GM19238 (cell line): ENCODE results near the gene KIF19.
"Not testable (repeated sequence)": the region's sequence is repeated elsewhere in the genome, so short reads cannot be mapped to it uniquely, and the experiment has no call there.

Experiments
- DNase-seq: peaks from one replicate; pipeline ENCODE4 v3.0.0; 2011; ENCODE audit warnings: low spot score; ENCODE audit not compliant: insufficient read length

The KIF19 gene, protein sequence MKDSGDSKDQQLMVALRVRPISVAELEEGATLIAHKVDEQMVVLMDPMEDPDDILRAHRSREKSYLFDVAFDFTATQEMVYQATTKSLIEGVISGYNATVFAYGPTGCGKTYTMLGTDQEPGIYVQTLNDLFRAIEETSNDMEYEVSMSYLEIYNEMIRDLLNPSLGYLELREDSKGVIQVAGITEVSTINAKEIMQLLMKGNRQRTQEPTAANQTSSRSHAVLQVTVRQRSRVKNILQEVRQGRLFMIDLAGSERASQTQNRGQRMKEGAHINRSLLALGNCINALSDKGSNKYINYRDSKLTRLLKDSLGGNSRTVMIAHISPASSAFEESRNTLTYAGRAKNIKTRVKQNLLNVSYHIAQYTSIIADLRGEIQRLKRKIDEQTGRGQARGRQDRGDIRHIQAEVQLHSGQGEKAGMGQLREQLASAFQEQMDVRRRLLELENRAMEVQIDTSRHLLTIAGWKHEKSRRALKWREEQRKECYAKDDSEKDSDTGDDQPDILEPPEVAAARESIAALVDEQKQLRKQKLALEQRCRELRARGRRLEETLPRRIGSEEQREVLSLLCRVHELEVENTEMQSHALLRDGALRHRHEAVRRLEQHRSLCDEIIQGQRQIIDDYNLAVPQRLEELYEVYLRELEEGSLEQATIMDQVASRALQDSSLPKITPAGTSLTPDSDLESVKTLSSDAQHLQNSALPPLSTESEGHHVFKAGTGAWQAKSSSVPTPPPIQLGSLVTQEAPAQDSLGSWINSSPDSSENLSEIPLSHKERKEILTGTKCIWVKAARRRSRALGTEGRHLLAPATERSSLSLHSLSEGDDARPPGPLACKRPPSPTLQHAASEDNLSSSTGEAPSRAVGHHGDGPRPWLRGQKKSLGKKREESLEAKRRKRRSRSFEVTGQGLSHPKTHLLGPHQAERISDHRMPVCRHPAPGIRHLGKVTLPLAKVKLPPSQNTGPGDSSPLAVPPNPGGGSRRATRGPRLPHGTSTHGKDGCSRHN

DNA sequence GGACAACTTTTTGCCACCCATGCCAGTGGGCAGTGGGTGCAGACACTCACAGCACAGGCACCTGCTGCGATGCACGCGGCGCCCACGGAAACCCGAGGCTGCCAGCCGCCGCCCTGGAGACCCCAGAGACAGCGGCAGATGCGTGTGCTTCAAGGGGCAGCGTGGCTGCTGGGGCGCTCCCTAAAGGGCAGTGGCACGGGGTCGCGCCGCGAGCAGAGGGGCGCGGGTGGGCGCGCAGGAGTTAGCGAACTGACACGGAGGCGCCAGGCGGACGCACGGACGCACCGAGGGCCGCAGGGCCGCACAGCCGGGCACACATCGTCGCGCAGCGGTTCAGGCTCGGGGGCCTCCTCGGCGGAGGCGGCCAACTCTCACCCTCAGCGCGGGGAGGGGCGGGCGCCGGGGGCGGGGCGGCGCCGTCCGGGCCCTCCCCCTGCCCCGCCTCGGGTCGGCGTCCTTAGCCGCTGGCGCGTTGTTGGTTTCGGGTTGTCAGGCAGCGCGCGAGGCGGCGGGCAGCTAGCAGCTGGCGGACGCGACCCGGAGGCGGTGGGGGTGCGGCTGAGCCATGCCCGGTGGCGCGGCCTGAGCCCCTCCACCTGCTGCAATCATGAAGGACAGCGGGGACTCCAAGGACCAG lies at the start of gene KIF19:
TSS of gene KIF19 (plus strand) at position 484 of the 637 bp plus-strand sequence. CDS start at position 608, 124 bp downstream.
- peak; percentile 69 for DNase-seq

DNA sequence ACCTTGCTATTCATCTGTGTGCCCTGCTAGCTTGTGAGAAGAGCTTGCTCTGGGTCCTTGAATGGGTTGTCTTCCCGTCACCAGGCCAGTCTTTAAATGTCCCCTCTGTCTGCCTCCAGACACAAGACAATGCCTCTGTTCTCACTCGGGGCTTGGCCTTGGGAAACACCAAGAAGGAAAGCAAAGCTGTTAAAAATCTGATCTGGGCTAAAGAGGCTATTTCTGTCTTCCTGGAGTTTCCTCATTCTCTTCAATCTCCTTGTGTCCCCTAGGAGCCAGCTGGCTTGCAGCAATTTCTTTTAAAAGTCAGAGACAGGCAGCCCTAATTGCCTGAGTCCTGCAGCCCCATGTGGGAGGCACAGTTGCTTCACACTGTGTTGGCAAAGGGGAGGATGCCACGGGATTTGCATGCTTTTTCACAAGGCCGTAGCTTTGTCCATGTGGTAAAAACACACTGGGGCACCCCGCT lies 49.5 kb upstream of the KIF19 start:
- no peak for DNase-seq

- DNase-seq, result no peak
These were observed 48.1 kb upstream of the KIF19 start for GRCh38 chr17:74277935-74278334.

DNA sequence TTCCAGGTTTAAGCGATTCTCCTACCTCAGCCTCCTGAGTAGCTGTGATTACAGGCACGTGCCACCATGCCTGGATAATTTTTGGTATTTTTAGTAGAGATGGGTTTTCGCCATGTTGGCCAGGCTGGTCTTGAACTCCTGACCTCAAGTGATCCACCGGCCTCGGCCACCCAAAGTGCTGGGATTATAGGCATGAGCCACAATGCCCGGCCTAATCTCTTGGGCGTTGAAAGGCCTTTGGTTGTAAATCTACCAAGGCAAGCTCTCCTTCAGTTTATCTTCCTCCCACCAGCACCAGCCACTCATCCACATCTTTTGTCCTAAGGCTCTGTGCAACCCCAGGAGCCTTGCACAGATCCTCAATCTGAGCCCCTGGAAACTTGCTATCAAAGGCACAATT lies 46.4 kb upstream of the KIF19 start:
- DNase-seq, result not testable (repeated sequence)

GRCh38 chr17:74280093-74280513 lies 45.9 kb upstream of the KIF19 start:
- peak; percentile 54 for DNase-seq

DNA sequence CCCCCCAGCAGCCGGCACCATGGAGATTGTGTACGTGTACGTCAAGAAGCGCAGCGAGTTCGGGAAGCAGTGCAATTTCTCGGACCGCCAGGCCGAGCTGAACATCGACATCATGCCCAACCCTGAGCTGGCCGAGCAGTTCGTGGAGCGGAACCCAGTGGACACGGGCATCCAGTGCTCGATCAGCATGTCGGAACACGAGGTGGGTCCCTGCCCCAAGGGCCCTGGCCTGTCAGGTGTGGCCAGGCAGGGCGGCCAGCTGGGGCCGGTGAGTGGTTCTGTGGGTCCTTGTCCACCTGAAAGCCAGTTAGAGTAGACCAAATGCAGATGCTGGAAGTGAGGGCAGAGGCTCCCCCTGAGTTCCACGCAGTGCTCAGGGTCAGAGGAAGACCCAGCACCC lies 44.2 kb upstream of the KIF19 start:
- DNase-seq, result no peak

- DNase-seq, result not testable (repeated sequence)
These were observed 43.8 kb upstream of the KIF19 start for GRCh38 chr17:74282274-74282586.

DNA sequence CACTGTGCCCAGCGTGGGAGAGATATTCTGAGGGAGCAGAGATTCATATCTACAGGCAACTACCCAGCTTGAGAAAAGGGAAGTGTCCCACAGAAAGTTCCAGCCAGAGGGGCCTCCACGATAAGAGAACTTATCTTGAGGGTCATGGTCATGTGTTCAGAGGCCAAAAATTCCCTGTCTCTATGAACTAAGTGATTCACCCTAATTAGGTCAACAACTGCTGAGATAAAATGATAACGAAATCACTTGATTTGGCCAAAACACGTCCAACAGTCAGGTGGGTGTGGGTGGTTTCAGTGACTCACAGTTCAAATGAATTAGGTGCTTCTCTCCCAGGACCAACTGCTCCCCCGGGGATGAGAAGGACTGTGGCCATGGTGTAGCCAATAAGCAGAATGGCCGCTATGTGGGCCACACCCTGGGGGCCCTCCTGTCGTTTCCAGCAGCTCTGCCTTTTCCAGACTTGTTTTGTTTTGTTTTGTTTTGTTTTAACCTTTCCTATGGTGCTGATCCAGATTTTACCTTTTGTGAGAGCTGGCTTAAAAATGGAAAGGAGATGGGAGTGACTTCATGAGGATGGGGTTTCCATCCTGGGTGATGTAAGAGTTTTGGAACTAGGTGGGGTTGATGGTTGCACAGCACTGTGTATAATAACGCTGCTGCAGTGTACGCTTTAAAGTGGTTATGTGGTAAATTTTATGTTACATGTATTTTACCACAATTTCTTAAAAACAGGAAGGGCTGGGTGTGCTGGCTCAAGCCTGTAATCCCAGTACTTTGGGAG lies 43.2 kb upstream of the KIF19 start:
- no peak for DNase-seq

DNA sequence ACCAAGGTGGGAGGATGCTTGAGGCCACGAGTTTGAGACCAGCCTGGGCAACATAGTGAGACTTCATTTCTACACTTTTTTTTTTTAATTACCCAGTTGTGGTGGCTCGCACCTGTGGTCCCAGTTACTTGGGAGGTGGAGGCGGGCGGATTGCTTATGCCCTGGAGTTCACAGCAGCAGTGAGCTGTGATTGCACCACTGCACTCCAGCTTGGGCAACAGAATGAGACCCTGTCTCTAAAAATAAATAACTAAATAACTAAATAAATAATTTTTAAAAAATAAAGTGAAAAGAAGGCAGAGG lies 42.7 kb upstream of the KIF19 start:
- DNase-seq, result no peak

DNA sequence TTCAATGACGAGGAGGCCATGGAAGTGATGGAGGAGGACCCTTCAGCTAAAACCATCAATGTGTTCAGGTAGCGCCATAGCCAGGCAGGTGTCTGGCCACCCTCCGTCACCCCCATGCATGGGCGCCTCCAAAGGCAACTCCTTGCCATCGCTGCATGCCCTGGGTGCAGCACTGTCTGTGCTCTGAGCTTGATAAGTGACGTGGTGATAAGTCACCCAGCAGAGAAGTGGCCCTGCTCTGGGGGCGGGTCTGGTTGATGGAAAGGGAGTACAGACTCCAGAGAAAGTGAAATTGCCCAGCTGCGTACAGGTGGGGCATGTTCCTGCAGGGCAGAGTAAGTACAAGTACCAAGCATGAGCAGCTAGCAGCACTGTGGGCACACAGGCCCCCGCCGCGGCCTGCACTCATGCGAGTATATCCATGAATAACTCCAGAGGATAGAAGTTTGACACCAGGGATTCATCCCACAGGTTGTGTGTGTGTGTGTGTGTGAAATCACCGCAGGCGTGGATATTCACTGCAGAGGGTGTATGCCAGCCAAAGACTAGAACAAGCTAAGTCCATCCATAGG lies 38.9 kb upstream of the KIF19 start:
- DNase-seq, result no peak

DNA sequence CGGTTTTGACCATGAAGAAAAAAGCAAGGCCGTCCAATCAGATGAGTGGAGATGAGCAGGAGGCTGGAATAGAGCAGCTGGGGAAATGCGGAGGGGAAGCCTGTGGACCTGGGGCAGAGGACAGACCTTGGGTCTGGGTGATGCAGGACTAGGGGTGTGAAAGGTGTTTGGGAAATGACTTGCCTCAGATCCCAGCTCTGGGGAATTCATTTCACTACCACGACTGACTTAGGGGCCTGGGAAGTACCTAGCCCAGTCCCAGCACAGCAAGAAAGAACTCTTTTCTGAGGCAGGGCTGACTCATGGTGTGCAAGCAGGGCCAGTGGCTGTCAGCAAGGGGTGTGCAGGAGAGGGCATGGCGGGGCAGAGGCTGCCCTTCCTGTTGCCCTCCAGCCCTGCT lies 37.2 kb upstream of the KIF19 start:
- DNase-seq, result no peak

DNA sequence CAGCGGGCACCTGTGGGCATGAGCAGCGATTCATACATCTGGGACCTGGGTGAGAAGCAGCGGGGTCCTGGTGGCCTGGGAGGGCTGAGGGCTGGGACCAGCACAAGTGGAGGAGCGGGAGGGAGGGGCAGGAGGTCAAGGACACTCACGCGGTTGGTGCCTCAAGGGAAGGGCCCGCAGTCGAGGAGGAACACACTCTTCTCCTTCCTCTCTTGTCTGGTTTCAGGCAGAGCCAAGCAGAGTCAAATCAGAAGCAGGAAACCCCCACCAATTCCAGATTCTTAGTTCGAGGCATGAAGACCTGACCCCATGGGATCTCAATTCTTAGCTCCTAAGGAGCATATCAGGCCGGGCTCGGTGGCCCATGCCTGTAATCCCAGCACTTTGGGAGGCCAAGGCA lies 36.3 kb upstream of the KIF19 start:
- DNase-seq, result no peak

DNA sequence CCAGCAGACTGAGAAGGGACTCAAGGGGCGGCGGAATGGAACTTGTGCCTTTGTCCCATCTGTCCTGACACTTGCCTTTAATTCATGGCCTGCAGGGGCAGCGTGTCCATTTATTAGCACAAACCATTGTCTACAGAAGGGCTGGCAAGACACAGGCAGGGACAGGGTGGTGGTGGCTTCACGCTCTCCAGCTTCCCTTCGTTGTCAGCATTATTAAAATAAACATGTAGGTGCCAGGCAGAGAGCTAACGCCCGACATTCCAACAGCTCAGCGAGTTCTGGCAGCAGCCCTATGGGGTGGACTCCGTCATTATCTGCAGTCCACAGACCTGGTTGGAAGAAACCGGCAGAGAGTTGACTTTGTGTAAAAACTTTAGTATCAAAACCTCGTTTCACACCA lies 35.7 kb upstream of the KIF19 start:
- no peak for DNase-seq

DNA sequence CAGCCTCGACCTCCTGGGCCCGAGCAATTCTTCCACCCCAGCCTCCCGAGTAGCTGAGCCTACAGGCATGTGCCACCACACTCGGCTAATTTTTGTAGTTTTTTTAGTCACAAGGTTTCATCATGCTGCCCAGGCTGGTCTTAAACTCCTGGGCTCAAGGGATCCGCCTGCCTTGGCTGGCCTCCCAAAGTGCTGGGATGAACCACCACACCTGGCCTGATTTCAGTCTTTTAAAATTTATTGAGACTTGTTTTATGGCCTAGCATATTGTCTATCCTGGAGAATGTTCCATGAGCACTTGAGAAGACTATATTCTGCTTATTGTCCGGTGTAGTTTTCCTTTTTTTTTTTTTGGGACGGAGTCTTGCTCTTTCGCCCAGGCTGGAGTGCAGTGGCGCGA lies 33.5 kb upstream of the KIF19 start:
- no peak for DNase-seq

- no peak for DNase-seq
These were observed 30.1 kb upstream of the KIF19 start for GRCh38 chr17:74295625-74296547.

GRCh38 chr17:74296548-74296936 lies 29.5 kb upstream of the KIF19 start:
- DNase-seq, result no peak

- DNase-seq, result no peak
These were observed 28.1 kb upstream of the KIF19 start for GRCh38 chr17:74297941-74298340.

DNA sequence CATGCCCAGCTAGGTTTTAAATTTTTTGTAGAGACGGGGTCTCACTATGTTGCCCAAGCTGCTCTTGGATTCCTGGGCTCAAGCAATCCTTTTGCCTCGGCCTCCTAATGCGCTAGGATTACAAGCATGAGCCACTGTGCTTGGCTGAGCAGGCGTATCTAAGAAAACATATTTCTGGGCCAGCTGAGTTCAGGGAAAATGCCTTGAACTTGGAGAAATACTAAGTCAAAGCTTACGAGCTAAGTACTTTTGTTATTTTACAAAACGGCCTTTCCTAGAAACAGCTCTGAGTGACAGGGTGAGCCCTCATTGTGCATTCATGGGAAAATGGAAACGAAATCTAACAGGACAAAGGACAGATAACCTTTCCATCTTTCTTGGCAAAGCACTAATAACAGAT lies 27.2 kb upstream of the KIF19 start:
- DNase-seq, result no peak

DNA sequence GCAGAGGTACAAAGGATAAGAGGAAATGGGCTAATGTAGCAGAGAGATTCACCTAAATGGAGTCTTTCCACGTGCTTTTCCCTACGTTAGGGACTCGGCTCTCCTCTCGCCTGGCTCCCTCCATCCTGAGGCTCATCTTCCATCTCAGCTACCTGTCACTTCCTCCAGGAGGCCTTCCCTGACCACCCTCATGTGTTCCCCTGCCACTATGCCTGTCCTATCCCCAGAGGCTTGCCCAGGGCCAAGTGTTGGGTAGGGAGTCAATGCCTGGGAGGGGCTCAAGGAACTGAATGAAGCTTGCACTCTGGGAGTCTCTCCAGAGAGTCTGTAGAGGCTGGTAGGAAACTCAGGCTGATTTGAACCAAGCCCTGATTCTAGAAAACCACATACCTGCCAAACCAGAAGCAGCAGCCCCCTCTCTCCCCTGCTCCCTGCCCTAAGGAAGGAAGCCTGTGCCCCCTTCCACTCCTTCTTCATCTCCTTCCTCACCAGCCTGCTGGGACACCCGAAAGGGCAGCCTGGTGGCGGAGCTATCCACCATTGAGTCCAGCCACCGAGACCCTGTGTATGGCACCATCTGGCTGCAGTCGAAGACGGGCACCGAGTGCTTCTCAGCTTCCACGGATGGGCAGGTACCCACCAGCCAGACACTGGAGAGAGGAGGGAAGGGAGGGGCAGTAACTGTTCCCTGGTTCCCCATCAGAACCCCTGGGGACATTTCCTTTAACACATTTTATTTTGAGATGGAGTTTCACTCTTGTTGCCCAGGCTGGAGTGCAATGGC lies 26.6 kb upstream of the KIF19 start:
- DNase-seq, result no peak
